ENCODE data around the gene NOL4L.

The NOL4L gene

GRCh38 chr20:32480371-32481241 is 104.5 kb downstream of the NOL4L start:
- no peak for TF ChIP-seq CTCF (IDR thresholded peaks at IDR 0.05; ENCODE audit: borderline replicate concordance, insufficient read depth, low read depth, low read length)
- H3K4me3 ChIP-seq (ENCODE audit: low read depth, low read length), result no peak overlapping the region

GRCh38 chr20:32479697-32480171 is 105.4 kb downstream of the NOL4L start:
- H3K4me3 ChIP-seq (ENCODE audit: low read depth, low read length), result no peak overlapping the region
- no peak for TF ChIP-seq CTCF (IDR thresholded peaks at IDR 0.05; ENCODE audit: borderline replicate concordance, insufficient read depth, low read depth, low read length)

GRCh38 chr20:32479012-32479411 is 106.1 kb downstream of the NOL4L start:
- no peak overlapping the region for H3K4me3 ChIP-seq (ENCODE audit: low read depth, low read length)
- TF ChIP-seq CTCF (IDR thresholded peaks at IDR 0.05; ENCODE audit: borderline replicate concordance, insufficient read depth, low read depth, low read length), result no peak

GRCh38 chr20:32478576-32478975 is 106.6 kb downstream of the NOL4L start:
- no peak overlapping the region for H3K4me3 ChIP-seq (ENCODE audit: low read depth, low read length)
- no peak for TF ChIP-seq CTCF (IDR thresholded peaks at IDR 0.05; ENCODE audit: borderline replicate concordance, insufficient read depth, low read depth, low read length)

- no peak for TF ChIP-seq CTCF (IDR thresholded peaks at IDR 0.05; ENCODE audit: borderline replicate concordance, insufficient read depth, low read depth, low read length)
- no peak overlapping the region for H3K4me3 ChIP-seq (ENCODE audit: low read depth, low read length)
Observed at GRCh38 chr20:32477594-32478512, 107.3 kb downstream of the NOL4L start.

GRCh38 chr20:32476684-32477593 is 108.2 kb downstream of the NOL4L start:
- no peak overlapping the region for H3K4me3 ChIP-seq (ENCODE audit: low read depth, low read length)
- no peak for TF ChIP-seq CTCF (IDR thresholded peaks at IDR 0.05; ENCODE audit: borderline replicate concordance, insufficient read depth, low read depth, low read length)
